AG10803 (cell line): ENCODE measurements around the gene FAM83F.
A peak's percentile ranks its signal among the peaks of the same experiment; 100 is the strongest.

Experiments used
- DNase-seq: peaks from one replicate; pipeline ENCODE4 v3.0.0; 2010; ENCODE audit warnings: low read depth
- H3K4me3 ChIP-seq: 2 replicates; pipeline ENCODE4 v1.5.1; 2011; ENCODE audit warnings: mild to moderate bottlenecking, low read length, control low read depth
- TF ChIP-seq, protein P1 (sequence below): conservative IDR thresholded peaks from 2 replicates; pipeline ENCODE4 v1.5.1; 2011; ENCODE audit warnings: mild to moderate bottlenecking, low read length, control low read depth, inconsistent platforms

Gene FAM83F

GRCh38 chr22:40036591-40037225 lies 42.0 kb downstream of the FAM83F start:
- DNase-seq, result peak; percentile 77
- TF ChIP-seq, protein P1, sequence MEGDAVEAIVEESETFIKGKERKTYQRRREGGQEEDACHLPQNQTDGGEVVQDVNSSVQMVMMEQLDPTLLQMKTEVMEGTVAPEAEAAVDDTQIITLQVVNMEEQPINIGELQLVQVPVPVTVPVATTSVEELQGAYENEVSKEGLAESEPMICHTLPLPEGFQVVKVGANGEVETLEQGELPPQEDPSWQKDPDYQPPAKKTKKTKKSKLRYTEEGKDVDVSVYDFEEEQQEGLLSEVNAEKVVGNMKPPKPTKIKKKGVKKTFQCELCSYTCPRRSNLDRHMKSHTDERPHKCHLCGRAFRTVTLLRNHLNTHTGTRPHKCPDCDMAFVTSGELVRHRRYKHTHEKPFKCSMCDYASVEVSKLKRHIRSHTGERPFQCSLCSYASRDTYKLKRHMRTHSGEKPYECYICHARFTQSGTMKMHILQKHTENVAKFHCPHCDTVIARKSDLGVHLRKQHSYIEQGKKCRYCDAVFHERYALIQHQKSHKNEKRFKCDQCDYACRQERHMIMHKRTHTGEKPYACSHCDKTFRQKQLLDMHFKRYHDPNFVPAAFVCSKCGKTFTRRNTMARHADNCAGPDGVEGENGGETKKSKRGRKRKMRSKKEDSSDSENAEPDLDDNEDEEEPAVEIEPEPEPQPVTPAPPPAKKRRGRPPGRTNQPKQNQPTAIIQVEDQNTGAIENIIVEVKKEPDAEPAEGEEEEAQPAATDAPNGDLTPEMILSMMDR, result peak; percentile 87
- H3K4me3 ChIP-seq, result no peak overlapping the region

DNA sequence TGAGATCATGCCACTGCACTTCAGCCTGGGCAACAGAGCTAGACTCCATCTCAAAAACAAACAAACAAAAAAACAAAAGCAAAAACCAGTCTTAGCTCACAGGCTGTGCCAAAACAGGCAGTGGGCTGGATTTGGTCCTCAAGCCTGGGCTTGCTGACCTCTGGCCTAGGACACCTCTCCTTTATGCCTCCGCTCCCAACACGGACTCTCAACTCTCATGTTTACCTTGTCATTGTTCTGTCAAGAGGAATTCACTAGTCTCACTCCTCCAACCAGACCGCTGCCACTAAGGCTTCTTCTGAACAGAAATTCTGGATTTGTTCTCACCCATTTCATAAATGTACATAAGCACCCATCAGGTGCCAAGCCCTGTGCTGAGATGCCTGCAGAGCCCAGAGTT lies 42.6 kb downstream of the FAM83F start:
- DNase-seq, result no peak
- no peak overlapping the region for H3K4me3 ChIP-seq
- TF ChIP-seq, protein P1, result no peak

DNA sequence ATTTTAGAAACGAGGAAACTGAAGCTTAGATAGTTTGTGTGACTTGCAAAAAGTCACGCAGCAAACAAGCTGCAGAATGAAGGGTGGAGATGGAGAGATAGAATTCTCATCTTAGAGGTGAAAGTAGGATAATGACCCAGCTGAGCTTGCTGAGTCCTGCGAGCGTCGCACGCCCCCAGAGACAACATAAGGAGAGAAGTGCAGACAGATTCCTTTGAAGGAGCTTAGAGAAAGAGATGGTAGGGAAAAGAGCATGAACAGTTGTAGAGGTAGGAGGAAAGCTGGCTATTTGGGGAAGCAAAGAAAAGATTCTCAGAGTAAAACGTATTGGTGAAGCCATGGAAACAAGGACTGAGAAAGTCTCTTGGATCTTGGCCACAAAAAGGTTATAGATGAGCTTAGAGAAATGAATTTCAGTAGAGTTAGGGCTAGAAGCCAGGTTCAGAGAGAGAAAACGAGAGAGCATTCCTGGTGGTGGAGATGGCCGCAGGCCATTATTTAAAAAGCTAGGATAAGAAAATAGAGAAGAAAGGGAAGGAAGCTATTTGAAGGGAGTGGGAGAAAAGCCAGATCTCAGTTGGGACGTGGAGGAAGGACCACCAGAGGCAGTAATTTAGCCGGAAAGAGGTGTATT lies 44.8 kb downstream of the FAM83F start:
- TF ChIP-seq, protein P1, result no peak
- no peak for DNase-seq

DNA sequence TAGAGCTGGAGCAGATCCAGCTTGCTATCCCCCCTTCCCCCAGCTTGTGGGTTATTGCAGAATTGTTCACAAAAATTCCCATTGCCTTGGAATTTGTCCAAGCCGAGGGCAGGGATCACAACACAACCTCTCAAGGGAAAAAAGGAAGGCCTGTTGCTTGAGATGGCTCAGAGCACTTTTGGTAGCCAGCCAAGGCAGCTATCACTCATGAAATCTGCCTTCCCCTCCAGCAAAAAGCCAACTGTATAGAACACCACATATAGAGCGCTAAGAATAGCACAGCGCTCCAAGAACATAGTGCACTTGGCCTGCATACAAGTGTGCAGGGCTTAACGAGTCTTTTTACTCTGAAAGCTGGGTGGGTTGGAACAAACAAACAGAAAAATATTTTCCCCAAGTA lies 46.2 kb downstream of the FAM83F start:
- TF ChIP-seq, protein P1, result no peak
- no peak overlapping the region for H3K4me3 ChIP-seq
- DNase-seq, result peak; percentile 17

More for the DNA sequence above, 44.8 kb downstream of the FAM83F start:
- no peak overlapping the region for H3K4me3 ChIP-seq

- no peak for DNase-seq
- TF ChIP-seq, protein P1, result no peak
- H3K4me3 ChIP-seq, result no peak overlapping the region
Measured at GRCh38 chr22:40041366-40042137, 46.8 kb downstream of the FAM83F start.

- DNase-seq, result no peak
- TF ChIP-seq, protein P1, result no peak
- H3K4me3 ChIP-seq, result no peak overlapping the region
Measured at GRCh38 chr22:40042312-40042711, 47.6 kb downstream of the FAM83F start.

DNA sequence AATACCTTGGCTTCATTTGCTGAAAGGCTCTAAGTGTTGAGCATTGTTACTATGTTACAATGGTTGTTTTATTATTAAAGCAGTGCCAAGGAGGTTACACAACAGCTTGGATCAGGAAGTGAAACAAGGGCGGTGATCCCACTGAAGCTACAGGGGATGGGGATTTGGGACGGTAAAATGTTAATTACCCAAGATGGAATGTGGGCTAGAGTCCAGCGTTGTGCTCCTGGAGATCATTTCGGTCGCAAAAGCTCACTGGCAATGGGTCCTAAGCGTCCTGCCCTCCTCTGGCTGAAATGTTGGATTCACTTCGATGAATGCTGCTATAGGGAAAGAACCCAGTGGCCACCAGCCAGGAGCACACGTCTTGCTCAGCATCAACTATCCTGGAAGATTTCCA lies 48.3 kb downstream of the FAM83F start:
- TF ChIP-seq, protein P1, result no peak; the same call in 1 of the 2 replicates
- peak; percentile 75 for DNase-seq
- peak overlapping the region; percentile 20; the same call in 1 of the 2 replicates for H3K4me3 ChIP-seq
